GM12878 (cell line): ENCODE data around the gene INTS13. TPM values are rescaled to one million over a fixed set of nuclear protein-coding genes. Genes with fewer than 3 reads are reported as not detected.

Experiments
- CEBPB ChIP-seq, 2 experiments: fragments of 150-350 bp in 1 of 2; IDR thresholded peaks; 2 replicates each; pipeline ENCODE4 v1.6.1; 2012 to 2014; ENCODE audit warnings: low read depth in 2 of 2, low read length in 2 of 2, borderline replicate concordance in 1 of 2, inconsistent platforms in 1 of 2
- IRF3 ChIP-seq: fragments of 450-650 bp; IDR thresholded peaks from 2 replicates; pipeline ENCODE4 v1.6.1; 2014; ENCODE audit warnings: mild to moderate bottlenecking
- IRF5 ChIP-seq: fragments of 450-650 bp; IDR thresholded peaks from 2 replicates; pipeline ENCODE4 v1.6.1; 2017; ENCODE audit warnings: borderline replicate concordance
- PKNOX1 ChIP-seq: fragments of 450-650 bp; IDR thresholded peaks from 2 replicates; pipeline ENCODE4 v1.6.1; 2016; ENCODE audit warnings: mild to moderate bottlenecking
- POLR2AphosphoS5 ChIP-seq: IDR thresholded peaks from 2 replicates; pipeline ENCODE4 v1.6.1; 2011; ENCODE audit warnings: mild to moderate bottlenecking, low read length, inconsistent platforms
- SIN3A ChIP-seq: IDR thresholded peaks from 2 replicates; pipeline ENCODE4 v1.6.1; 2012; ENCODE audit warnings: low read depth, low read length, improper control_type of control experiment
- SRF ChIP-seq, 2 experiments: IDR thresholded peaks; 2 replicates each; pipeline ENCODE4 v1.6.1; 2011; ENCODE audit warnings: low read depth in 2 of 2, low read length in 2 of 2, mild to moderate bottlenecking in 1 of 2, moderate library complexity in 1 of 2
- TAF1 ChIP-seq: IDR thresholded peaks from 2 replicates; pipeline ENCODE4 v1.6.1; 2011; ENCODE audit warnings: mild to moderate bottlenecking, low read depth, low read length, borderline replicate concordance
- TCF3 ChIP-seq: IDR thresholded peaks from 2 replicates; pipeline ENCODE4 v1.6.1; 2012; ENCODE audit warnings: low read depth, mild to moderate bottlenecking, low read length, borderline replicate concordance; ENCODE audit not compliant: insufficient read depth
- TCF7 ChIP-seq: IDR thresholded peaks from 2 replicates; pipeline ENCODE4 v1.6.1; 2014; ENCODE audit warnings: antibody characterized with exemption, borderline replicate concordance
- USF1 ChIP-seq: IDR thresholded peaks from 2 replicates; pipeline ENCODE4 v1.6.1; 2011; ENCODE audit warnings: borderline replicate concordance, low read depth, mild to moderate bottlenecking, moderate library complexity, mixed read lengths, low read length; ENCODE audit not compliant: insufficient read depth; ENCODE audit errors: extremely low read length
- YY1 ChIP-seq: IDR thresholded peaks from 2 replicates; pipeline ENCODE4 v1.6.1; 2011; ENCODE audit warnings: low read depth, mild to moderate bottlenecking, low read length
- ZNF384 ChIP-seq: IDR thresholded peaks from 2 replicates; pipeline ENCODE4 v1.6.1; 2012; ENCODE audit warnings: low read depth, mild to moderate bottlenecking, low read length, improper control_type of control experiment, borderline replicate concordance
- polyA plus RNA-seq, 11 experiments: library from polyadenylated mRNA; depleted of rRNA in 4 of 11; unstranded in 6 of 11; stranded (reverse) in 5 of 11; fragments of >200 nt; fragmentation: Nextera tagmentation in 4 of 11; fragmentation: Illumina TruSeq in 1 of 11; extraction: Ambion mirVana in 4 of 11; extraction: Trizol in 1 of 11; gene quantifications; 1 replicate in 1 of 11; 2 replicates in 10 of 11; pipeline versions ENCODE4 v1.2.1 to v1.2.3, GENCODE V29; 2011 to 2016; ENCODE audit warnings: inconsistent platforms in 2 of 11, missing spikeins in 2 of 11, low read depth in 1 of 11
- total RNA-seq, 4 experiments: library from RNA; depleted of rRNA in 3 of 4; stranded (reverse); fragments of >200 nt in 3 of 4; fragmentation: Illumina TruSeq in 1 of 4; extraction: Trizol in 1 of 4; gene quantifications; 2 replicates each; pipeline versions ENCODE4 v1.2.1 to v1.2.3, GENCODE V29; 2013 to 2021

The INTS13 gene
- total and polyA plus RNA-seq, 10 of the 15 experiments (the other 5 are each of a cell fraction or from before 2014, with no cell fraction given): 33.4 to 72.0 (median 59.9) TPM

GRCh38 chr12:26936559-26937442 lies 980 bp downstream of the INTS13 start (continued):
- TF ChIP-seq CEBPB (IDR thresholded peaks at IDR 0.05; ENCODE audit: borderline replicate concordance in 1 of 2, low read depth in 2 of 2, low read length in 2 of 2) (no peak), ZNF384 (no peak), SIN3A (no peak), POLR2AphosphoS5 (no peak), IRF3 (no peak), TAF1 (no peak), YY1 (no peak), IRF5 (no peak), SRF (IDR thresholded peaks at IDR 0.05; ENCODE audit: low read depth in 2 of 2, low read length in 2 of 2) (peak in 1 of 2 experiments; percentile 71; a peak in 1 of 4 replicates), TCF7 (no peak), TCF3 (no peak), USF1 (no peak), PKNOX1 (peak; percentile 87)
